NT2/D1 (cell line): ENCODE results near the gene ADGRA1.

Source experiments
- DNase-seq: peaks from one replicate; pipeline ENCODE4 v3.0.0-alpha.2; 2011; ENCODE audit warnings: low read depth, low spot score
- H3K27me3 ChIP-seq: 2 replicates; pipeline ENCODE4 v1.6.0; 2011; ENCODE audit warnings: mild to moderate bottlenecking; ENCODE audit not compliant: insufficient read length, insufficient read depth
- H3K36me3 ChIP-seq: 2 replicates; pipeline ENCODE4 v1.6.1; 2011; ENCODE audit warnings: mild to moderate bottlenecking, low read length, mixed read lengths; ENCODE audit not compliant: insufficient read depth, insufficient read length
- H3K4me1 ChIP-seq: 2 replicates; pipeline ENCODE4 v1.5.1; 2011; ENCODE audit not compliant: insufficient read depth, insufficient read length
- H3K4me3 ChIP-seq: 2 replicates; pipeline ENCODE4 v1.5.1; 2011; ENCODE audit warnings: low read depth; ENCODE audit not compliant: insufficient read length
- H3K9ac ChIP-seq: 2 replicates; pipeline ENCODE4 v1.6.0; 2011; ENCODE audit warnings: low read depth; ENCODE audit not compliant: insufficient read length
- H3K9me3 ChIP-seq: 2 replicates; pipeline ENCODE4 v1.5.1; 2011; ENCODE audit warnings: mild to moderate bottlenecking, low read length; ENCODE audit not compliant: insufficient read depth
- SUZ12 ChIP-seq: IDR thresholded peaks from 2 replicates; pipeline ENCODE4 v1.6.1; 2011; ENCODE audit not compliant: insufficient read length, insufficient read depth; ENCODE audit errors: extremely low read depth
- YY1 ChIP-seq: IDR thresholded peaks from 2 replicates; pipeline ENCODE4 v1.6.1; 2011; ENCODE audit not compliant: insufficient read length, insufficient read depth
- ZNF274 ChIP-seq: IDR thresholded peaks from 2 replicates; pipeline ENCODE4 v1.6.1; 2011; ENCODE audit warnings: mild to moderate bottlenecking, low read depth, low read length

ADGRA1 gene

DNA sequence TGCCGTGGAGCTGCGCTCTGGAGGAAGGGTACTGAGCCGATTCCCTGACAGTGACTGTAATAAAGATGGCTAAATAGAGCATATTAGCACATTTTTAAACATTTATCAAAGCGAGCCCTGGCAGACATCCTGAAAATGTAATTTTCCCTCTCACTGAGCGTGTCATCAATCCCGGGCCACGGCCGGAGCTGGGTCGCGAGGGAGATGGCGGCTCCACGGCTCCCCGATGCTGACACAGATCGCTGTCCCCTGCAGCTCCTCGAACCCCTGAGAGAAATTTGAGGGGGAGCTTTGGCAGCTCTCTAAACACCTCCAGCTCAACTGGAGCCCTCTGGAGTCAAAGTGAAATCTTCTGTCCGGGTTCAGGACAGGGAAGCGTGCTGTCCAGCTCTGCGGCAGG lies 44.9 kb upstream of the ADGRA1 start:
- DNase-seq = no peak
- no peaks in the 10 kb centered on the region for H3K36me3 ChIP-seq
- H3K4me1 ChIP-seq = peaks cover 9% of the 10 kb centered on the region
- TF ChIP-seq SUZ12 (no peak), ZNF274 (no peak), YY1 (no peak)
- H3K4me3 ChIP-seq = no peak overlapping the region
- no peaks in the 10 kb centered on the region for H3K27me3 ChIP-seq
- no peak overlapping the region for H3K9ac ChIP-seq
- H3K9me3 ChIP-seq = no peaks in the 10 kb centered on the region

DNA sequence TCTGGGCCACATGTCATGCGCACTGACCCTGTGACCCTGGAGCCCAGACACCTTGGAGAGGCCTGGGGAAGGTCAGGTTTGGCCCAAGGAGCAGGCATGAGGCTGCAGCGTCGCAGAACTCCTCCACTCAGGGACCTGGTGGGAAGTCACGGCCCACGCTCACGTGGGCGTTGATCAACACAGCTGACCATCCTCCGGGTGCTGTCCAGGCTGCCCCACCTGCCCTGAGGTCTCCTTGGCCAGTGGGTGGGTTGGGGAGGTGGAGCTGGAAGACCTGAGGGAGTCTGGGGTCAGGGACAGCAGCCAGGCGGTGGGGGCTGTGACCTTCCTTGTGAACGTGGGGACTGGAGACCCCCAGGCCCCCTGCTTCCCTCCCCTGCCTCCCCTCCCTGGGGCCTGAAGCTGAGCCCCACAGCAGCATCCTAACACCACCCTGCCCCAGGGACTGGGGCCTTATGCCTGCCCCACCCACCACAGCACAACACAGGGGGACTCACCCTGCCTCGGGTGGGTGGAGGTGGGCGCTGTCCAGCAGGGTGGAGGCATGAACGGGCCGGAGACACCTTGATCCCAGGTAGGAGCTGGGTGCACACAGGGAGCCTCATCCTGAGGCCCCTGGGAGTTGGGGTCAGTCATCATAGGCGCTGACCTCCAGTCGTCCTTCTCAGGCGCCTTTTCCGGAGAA lies 44.0 kb upstream of the ADGRA1 start:
- H3K27me3 ChIP-seq = no peaks in the 10 kb centered on the region
- TF ChIP-seq YY1 = no peak
- no peak for TF ChIP-seq SUZ12
- no peak for TF ChIP-seq ZNF274
- H3K9ac ChIP-seq = no peak overlapping the region
- H3K4me3 ChIP-seq = no peak overlapping the region
- no peaks in the 10 kb centered on the region for H3K36me3 ChIP-seq
- H3K4me1 ChIP-seq = peaks cover 9% of the 10 kb centered on the region
- DNase-seq = no peak
- no peaks in the 10 kb centered on the region for H3K9me3 ChIP-seq

- H3K27me3 ChIP-seq = no peaks in the 10 kb centered on the region
- H3K4me1 ChIP-seq = peaks cover 4% of the 10 kb centered on the region
- no peak overlapping the region for H3K4me3 ChIP-seq
- H3K9me3 ChIP-seq = no peaks in the 10 kb centered on the region
- no peaks in the 10 kb centered on the region for H3K36me3 ChIP-seq
- H3K9ac ChIP-seq = no peak overlapping the region
- no peak for DNase-seq
- no peak for TF ChIP-seq ZNF274
Observed at GRCh38 chr10:133044401-133044811, 43.3 kb upstream of the ADGRA1 start.

DNA sequence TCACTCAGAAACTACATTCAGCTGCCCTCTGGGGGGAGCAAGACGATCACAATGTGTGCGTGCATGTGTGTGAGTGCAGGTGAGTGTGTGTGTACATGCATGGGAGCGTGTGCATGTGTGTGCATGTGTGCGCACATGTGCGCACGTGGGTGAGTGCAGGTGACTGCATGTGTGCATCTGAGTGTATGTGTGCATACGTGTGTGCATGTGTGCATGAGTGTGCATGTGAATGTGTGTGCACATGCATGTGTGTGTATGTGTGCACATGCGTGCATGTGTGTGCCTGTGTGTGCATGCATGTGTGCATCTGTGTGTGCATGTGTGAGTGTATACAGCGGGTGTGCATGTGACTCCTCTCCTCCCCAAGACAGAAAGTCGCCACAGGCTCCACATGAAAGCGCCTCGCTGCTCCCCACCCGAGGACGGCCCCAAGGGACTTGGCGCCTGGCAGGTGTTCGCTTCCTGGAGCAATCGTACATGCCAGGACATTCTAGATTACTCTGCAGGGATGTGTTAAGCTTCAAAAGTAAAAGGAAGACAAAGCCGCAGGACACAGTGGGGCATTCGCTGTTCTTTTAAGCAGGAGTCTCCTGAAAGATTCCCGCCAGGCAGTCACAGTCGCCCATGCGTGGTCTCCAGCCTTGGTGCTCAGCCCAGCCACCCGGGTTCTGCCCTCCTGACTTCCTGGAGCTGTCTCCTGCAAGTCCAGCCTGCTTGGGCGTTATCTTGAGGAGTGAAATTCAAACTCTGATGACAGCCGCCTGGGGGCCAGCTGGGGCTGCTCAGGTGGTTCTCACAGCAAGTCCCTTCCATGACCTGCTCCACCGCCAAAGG lies 42.0 kb upstream of the ADGRA1 start:
- H3K36me3 ChIP-seq = no peaks in the 10 kb centered on the region
- no peak overlapping the region for H3K9ac ChIP-seq
- H3K9me3 ChIP-seq = no peaks in the 10 kb centered on the region
- no peak for DNase-seq
- TF ChIP-seq ZNF274 = no peak
- TF ChIP-seq SUZ12 = no peak
- no peak for TF ChIP-seq YY1
- H3K27me3 ChIP-seq = no peaks in the 10 kb centered on the region
- no peaks in the 10 kb centered on the region for H3K4me1 ChIP-seq
- H3K4me3 ChIP-seq = no peak overlapping the region

DNA sequence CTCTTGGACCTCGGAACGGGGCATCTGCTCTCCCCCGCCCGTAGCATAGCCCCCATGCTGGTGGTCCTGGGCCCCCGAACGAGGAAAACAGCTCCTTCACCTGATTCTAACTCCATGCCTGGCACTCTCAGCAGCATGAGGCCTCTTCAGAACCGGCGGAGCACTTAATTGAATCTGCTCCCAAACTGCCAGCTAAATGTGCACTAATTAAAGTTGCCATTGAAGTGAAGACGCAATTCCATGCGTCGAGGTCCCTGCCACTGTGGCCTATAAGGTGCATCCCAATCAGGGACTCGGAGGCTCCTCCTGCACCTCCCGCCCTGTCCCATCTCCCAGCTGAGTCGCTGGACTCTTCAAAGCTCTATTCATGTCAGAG lies 41.3 kb upstream of the ADGRA1 start:
- Histone ChIP-seq H3K36me3 (no peaks in the 10 kb centered on the region), H3K9me3 (no peaks in the 10 kb centered on the region), H3K27me3 (no peaks in the 10 kb centered on the region), H3K4me3 (no peak overlapping the region), H3K9ac (no peak overlapping the region), H3K4me1 (peaks cover 4% of the 10 kb centered on the region)
- DNase-seq = no peak
- TF ChIP-seq SUZ12 (no peak), YY1 (no peak), ZNF274 (no peak)

DNA sequence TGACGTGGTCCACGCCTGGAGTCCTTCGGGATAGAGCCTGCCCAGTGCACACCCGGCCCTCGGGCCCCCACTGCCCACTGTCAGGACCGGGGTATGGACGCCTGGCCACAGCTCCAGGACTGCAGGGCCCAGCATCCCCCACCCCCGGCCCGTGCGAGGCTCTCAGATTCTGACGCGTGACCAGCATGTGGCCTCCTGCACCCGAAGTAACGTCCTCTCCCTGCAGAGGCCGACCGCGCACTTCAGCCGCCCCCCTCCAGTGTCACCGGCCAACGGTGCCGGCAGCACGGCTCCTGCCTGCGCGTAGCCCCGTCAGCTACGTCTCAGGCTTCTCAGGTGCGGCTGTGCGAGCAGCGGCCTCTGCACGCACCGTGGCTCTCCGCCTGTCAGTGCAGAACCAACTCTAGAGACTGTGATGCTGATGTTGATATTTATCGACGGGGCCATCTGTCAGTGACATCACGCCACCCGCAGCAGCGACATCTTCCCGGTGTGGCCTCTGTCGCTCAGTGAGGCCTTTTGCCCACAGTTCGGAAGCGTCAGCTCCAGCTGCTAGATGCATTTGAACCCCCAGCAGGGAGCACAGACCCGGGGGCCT lies 40.1 kb upstream of the ADGRA1 start:
- H3K9me3 ChIP-seq = no peaks in the 10 kb centered on the region
- no peak overlapping the region for H3K9ac ChIP-seq
- no peaks in the 10 kb centered on the region for H3K36me3 ChIP-seq
- no peak for DNase-seq
- no peak overlapping the region for H3K4me3 ChIP-seq
- no peak for TF ChIP-seq ZNF274
- TF ChIP-seq SUZ12 = no peak
- no peak for TF ChIP-seq YY1
- no peaks in the 10 kb centered on the region for H3K27me3 ChIP-seq
- peaks cover 9% of the 10 kb centered on the region for H3K4me1 ChIP-seq

- H3K27me3 ChIP-seq = no peaks in the 10 kb centered on the region
Observed at GRCh38 chr10:133048266-133048665, 39.5 kb upstream of the ADGRA1 start.

More at GRCh38 chr10:133048266-133048665, 39.5 kb upstream of the ADGRA1 start:
- H3K9me3 ChIP-seq = no peaks in the 10 kb centered on the region
- no peak for DNase-seq
- H3K9ac ChIP-seq = no peak overlapping the region
- no peaks in the 10 kb centered on the region for H3K36me3 ChIP-seq
- no peak for TF ChIP-seq YY1
- TF ChIP-seq ZNF274 = no peak
- no peak for TF ChIP-seq SUZ12
- no peak overlapping the region for H3K4me3 ChIP-seq
- H3K4me1 ChIP-seq = peaks cover 9% of the 10 kb centered on the region
